Stimulated activated CD4-positive, alpha-beta T cell treated with anti-CD3 and anti-CD28 coated beads, Interleukin-4, amount 100 ng/mL, for 24 hours (primary cell): ENCODE results near the gene ZSCAN10.

Experiments used
- DNase-seq: peaks from one replicate; pipeline ENCODE4 v3.0.0-alpha.2; 2020

ZSCAN10 gene

GRCh38 chr16:3101841-3102470, 2.9 kb upstream of the ZSCAN10 start:
- peak; percentile 31 for DNase-seq

- DNase-seq, result peak; percentile 63
Observed at GRCh38 chr16:3101018-3101840, 2.1 kb upstream of the ZSCAN10 start.

- peak; percentile 92 for DNase-seq
Observed at GRCh38 chr16:3099732-3100499, 822 bp upstream of the ZSCAN10 start.

- DNase-seq, result no peak
Observed at GRCh38 chr16:3099395-3099731, 269 bp upstream of the ZSCAN10 start.

GRCh38 chr16:3097266-3097665, 1.8 kb downstream of the ZSCAN10 start:
- no peak for DNase-seq

DNA sequence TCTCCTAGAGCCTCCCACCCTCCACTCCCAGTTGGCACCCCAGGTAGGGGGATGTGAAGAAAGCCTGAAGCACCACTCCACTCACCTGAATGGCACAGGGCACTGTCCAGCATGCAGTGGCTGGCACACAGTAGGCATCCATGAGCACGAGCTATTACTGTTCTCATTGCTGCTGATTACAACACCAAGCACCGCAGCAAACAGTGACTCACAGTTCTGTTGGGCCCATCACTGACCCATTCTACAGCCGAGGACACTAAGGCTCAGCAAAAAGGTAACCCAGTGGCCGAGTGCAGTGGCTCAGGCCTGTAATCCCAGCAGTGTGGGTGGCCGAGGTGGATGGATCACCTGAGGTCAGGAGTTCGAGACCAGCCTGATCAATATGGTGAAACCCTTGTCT, 2.7 kb downstream of the ZSCAN10 start:
- no peak for DNase-seq

DNA sequence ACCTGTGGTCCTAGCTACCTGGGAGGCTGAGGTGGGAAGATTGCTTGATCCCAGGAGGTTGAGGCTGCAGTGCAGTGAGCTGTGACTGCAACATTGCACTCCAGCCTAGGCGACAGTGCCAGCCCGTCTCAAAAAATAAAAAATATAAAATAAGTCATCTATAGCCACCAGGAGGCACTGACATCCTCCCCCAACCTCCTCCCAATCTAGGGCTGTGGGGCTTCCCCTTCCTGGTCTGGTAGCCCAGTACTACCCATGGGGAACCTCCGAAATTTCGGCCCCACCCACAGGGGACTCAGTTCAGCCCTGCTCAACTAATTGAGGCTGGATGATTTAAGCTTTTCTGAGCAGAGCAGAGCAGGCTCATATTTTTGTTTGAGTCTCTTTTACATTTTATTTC, 3.2 kb downstream of the ZSCAN10 start:
- peak; percentile 65 for DNase-seq

DNA sequence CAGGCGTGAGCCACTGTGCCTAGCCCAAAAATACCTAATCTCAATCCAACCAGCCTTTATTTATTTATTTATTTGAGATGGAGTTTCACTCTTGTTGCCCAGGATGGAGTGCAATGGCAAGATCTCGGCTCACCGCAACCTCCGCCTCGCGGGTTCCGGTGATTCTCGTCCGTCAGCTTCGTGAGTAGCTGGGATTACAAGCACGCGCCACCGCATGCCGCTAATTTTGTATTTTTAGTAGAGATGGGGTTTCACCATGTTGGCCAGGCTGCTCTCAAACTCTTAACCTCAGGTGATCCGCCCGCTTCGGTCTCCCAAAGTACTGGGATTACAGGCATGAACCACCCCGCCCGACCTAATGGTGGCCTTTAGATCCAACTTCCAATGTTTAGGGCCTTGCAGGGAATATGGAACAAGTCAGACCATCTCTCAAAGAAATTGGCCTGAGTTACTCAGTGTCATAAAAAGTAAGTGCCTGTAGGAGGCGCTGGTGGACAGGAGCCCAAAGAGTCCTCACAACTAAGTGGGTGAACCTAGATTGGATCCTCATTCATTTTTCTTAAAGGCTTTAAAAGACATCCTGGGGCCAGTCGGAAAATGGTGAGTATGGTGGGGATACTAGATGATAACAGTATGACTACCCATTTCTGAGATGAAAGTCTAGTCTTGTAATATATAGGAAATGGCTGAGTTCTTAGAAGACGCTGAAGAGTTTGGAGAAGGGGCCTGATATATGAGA, 4.6 kb downstream of the ZSCAN10 start:
- DNase-seq, result peak; percentile 68

DNA sequence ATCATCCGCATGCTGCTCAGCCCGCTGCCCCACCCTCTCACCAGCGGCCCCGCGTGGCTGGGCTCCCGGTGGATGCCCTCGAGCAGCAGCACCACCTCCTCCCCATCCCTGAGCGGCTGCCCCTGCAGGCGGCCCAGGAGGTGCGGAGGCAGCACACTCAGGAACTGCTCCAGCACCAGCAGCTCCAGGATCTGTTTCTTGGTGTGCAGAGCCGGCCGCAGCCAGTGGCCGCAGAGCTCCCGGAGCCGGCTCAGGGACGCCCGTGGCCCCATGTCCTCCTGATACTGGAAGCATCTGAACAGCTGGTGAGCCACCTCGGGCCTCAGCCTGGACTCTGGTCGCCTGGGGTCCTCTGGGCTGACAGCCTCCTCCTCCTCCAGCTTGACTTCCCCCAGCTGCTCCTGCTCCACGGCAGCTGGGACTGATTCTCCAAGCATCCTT, 6.6 kb downstream of the ZSCAN10 start:
- no peak for DNase-seq

DNA sequence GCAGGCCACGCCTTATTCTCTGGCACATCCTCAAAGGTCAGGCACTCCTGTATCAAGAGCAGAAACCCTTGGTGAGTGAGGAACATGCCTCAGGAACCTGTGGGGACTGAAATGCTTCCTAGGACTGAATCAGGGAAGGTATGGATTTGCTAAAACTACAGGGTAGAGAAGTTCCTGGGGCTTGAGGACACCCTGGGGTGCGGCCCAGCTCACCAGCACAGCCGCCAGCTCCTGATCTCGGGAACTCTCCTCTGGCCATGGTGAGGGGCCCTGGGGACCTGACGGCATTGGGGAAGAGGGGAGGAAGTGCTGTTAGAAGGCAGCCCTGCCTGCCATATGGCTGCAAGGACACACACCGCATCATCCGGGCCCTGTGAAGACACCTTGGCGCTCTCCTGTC, 7.5 kb downstream of the ZSCAN10 start:
- DNase-seq, result no peak

- DNase-seq, result no peak
Observed at GRCh38 chr16:3089717-3090592, 9.1 kb downstream of the ZSCAN10 start.

DNA sequence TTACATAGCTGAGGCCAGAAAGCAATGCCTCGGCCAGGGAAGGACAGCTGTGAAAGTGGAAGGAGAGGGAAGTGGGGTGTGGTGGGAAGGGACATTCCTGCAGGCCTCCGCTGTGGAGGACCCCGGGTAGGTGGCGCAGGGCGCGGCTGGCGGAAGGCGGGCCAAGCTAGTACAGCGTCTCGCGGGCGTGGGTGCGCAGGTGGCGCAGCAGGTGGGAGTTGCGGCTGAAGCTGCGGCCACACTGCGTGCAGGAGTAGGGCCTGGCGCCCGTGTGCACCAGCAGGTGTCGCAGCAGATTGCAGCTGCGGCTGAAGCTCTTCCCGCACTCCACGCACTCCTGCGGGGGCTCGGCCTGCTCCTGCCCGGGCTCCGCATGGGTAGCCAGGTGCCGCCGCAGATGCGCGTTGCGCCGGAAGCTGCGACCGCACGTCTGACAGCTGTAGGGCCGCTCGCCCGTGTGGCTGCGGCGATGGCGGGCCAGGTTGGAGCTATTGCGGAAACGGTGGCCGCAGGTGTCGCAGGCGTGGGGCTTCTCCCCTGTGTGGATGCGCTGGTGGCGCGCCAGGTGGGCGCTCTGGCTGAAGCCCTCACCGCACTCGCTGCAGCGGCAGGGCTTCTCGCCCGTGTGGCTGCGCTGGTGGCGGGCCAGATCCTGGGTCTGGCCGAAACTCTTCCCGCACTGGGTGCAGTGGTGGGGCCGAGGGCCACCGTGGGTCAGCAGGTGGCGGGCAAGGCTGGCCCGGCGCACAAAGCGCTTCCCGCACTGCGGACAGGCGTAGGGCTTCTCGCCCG, 10.0 kb downstream of the ZSCAN10 start:
- no peak for DNase-seq

DNA sequence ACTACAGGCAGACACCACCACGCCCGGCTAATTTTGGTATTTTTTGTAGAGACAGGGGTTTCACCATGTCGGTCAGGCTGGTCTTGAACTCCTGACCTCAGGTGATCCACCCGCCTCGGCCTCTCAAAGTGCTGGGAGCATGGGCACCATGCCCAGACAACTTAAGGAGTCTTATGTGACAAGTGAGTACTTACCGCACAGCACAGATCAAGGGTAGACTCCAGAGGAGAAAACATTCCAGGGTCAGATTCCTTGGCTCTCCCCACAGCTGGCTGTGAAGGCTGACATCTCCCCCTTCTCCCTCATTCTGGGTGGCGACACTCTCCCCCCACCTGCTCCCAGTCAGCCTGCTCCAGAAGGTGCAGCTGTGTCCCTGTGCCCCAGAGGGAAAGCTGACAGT, 10.6 kb downstream of the ZSCAN10 start:
- DNase-seq, result no peak

DNA sequence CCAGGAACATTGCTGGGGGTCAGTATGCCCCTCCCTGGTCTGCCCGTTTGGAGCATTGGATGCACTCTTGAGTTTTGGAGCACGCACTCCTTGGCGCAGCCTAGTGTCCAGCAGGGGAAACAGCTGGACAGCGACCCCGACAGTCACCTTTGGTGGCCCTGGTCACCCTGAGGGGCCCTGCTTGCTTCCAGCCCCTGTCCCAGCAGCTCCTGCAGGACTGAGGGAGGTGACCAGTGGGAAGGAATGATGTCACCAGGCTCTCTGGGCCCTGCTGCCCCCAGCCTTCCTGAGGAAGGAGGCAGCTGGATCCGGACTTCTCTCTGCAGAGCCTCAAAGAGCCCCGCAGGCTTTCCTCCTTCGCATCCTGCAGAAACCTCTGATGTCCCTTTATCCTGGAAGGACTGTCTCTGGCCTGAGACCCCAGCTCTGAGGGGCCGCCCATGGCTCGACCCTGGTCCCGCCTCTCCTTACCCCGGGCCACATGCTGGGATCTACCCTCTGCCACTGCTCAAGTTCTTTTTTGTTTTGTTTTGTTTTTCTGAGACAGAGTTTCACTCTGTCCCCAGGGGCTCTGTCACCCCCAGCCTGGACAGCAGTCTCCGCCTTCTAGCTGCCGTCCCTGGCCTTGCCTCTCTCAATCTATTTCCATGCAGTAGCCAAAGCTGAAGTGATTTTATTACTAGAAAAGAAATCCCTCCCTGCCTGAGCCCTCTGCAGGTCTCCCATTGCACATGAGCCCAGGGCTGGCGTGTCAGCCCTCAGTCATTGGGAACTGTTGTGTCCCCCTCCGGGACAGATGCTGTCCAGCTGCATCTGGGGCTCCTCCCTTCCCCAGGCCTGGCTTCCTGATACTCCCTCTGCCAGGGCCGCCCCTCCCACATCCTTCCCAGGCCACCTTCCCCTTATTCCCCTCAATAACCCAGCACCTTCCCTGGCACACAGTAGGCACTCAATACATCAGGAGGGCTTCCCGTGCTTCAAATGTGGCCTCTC, 11.6 kb downstream of the ZSCAN10 start:
- no peak for DNase-seq

GRCh38 chr16:3086596-3087242, 12.4 kb downstream of the ZSCAN10 start:
- no peak for DNase-seq

DNA sequence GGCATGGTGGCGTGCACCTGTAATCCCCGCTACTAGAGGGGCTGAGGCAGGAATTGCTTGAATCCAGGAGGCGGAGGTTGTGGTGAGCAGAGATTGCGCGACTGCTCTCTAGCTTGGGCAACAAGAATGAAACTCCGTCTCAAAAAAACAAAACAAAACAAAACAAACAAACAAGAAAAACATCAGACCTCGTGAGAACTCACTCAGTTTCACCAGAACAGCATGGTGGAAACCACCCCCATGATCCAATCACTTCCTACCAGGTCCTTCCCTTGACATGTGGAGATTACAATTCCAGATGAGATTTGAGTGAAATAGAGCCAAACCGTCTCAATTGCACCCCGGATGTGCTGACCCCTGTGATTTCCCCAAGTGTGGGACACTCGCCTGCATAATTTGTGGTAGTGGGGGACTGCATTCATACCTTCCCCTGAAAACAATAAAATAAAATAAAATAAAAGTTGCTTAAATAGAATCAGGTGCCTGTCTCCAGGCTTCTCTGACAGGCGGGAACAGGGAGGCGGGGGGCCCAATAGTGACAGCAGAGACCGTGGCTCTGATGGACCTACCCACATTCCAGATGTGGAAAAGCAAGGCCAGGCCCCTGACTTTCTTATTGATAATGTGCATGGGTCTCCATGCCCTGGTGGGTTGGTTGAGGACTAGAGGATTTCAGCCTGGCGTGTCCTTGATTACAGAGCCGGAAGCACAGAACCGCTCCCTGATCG, 13.1 kb downstream of the ZSCAN10 start:
- no peak for DNase-seq

- DNase-seq, result no peak
Observed at GRCh38 chr16:3084969-3085670, 14.0 kb downstream of the ZSCAN10 start.

- no peak for DNase-seq
Observed at GRCh38 chr16:3084491-3084890, 14.6 kb downstream of the ZSCAN10 start.
